ENCODE data around the gene FOCAD. TPM values are rescaled to one million over a fixed set of nuclear protein-coding genes. Genes with fewer than 3 reads are reported as not detected.

FOCAD gene
- total RNA-seq, 1 experiment from 2014 or later = 35.1 TPM

- no peak for DNase-seq
- no peak for ATAC-seq
- intact Hi-C loops (cut with micrococcal nuclease) = no loop called here
- H3K9ac ChIP-seq (ENCODE audit: low read length) = no peak overlapping the region
- TF ChIP-seq EZH2 (IDR thresholded peaks at IDR 0.05; ENCODE audit: low read length, unreplicated experiment) (no peak), EZH2phosphoT487 (IDR thresholded peaks at IDR 0.05; ENCODE audit: borderline replicate concordance, low read length) (no peak), CTCF (conservative IDR thresholded peaks at IDR 0.05; ENCODE audit: low read depth, low read length) (no peak)
- H3K4me1 ChIP-seq (ENCODE audit: insufficient read depth, low read length) = no peaks in the 10 kb centered on the region; the same call in 1 of the 2 replicates
- no peak overlapping the region for H3K4me2 ChIP-seq (ENCODE audit: low read length)
- H4K20me1 ChIP-seq (ENCODE audit: low read length) = no peaks in the 10 kb centered on the region
- ChIA-PET POLR2A (ENCODE audit: unreplicated experiment) (no interaction called here), CTCF (no interaction called here)
- no peaks in the 10 kb centered on the region for H3K9me3 ChIP-seq (ENCODE audit: low read length)
- no TSS peak for BruUV-seq (replicated peaks)
- no peaks in the 10 kb centered on the region for H3K36me3 ChIP-seq (ENCODE audit: low read depth, low read length)
- H3K4me3 ChIP-seq (ENCODE audit: low read length) = no peak overlapping the region
- no peaks in the 10 kb centered on the region for H3K27me3 ChIP-seq (ENCODE audit: low read length)
- H3K9me2 ChIP-seq (replicated peaks; ENCODE audit: low read length) = no peaks in the 10 kb centered on the region
- H3K27ac ChIP-seq (ENCODE audit: low read length) = no peak overlapping the region
- H2AFZ ChIP-seq (ENCODE audit: low read length) = no peak overlapping the region
- H3F3A ChIP-seq (ENCODE audit: low read length, unreplicated experiment) = no peaks in the 10 kb centered on the region
- no peaks in the 10 kb centered on the region for H3K79me2 ChIP-seq (ENCODE audit: low read length)
Measured at GRCh38 chr9:20643660-20644059, 40.4 kb upstream of the FOCAD start.

GRCh38 chr9:20646656-20647055 lies 37.4 kb upstream of the FOCAD start:
- H3F3A ChIP-seq (ENCODE audit: low read length, unreplicated experiment) = no peaks in the 10 kb centered on the region
- H3K9ac ChIP-seq (ENCODE audit: low read length) = no peak overlapping the region
- intact Hi-C loops (cut with micrococcal nuclease) = no loop called here
- no peaks in the 10 kb centered on the region for H3K9me3 ChIP-seq (ENCODE audit: low read length)
- no peak for DNase-seq
- ChIA-PET CTCF (no interaction called here), POLR2A (ENCODE audit: unreplicated experiment) (no interaction called here)
- H3K4me1 ChIP-seq (ENCODE audit: insufficient read depth, low read length) = no peaks in the 10 kb centered on the region; the same call in 1 of the 2 replicates
- BruUV-seq (replicated peaks) = no TSS peak
- H3K36me3 ChIP-seq (ENCODE audit: low read depth, low read length) = no peaks in the 10 kb centered on the region
- H3K79me2 ChIP-seq (ENCODE audit: low read length) = no peaks in the 10 kb centered on the region
- no peak for ATAC-seq
- no peaks in the 10 kb centered on the region for H4K20me1 ChIP-seq (ENCODE audit: low read length)
- TF ChIP-seq CTCF (conservative IDR thresholded peaks at IDR 0.05; ENCODE audit: low read depth, low read length) = no peak
- TF ChIP-seq EZH2phosphoT487 (IDR thresholded peaks at IDR 0.05; ENCODE audit: borderline replicate concordance, low read length) = no peak
- TF ChIP-seq EZH2 (IDR thresholded peaks at IDR 0.05; ENCODE audit: low read length, unreplicated experiment) = no peak
- H3K4me3 ChIP-seq (ENCODE audit: low read length) = no peak overlapping the region
- no peak overlapping the region for H3K27ac ChIP-seq (ENCODE audit: low read length)
- no peak overlapping the region for H3K4me2 ChIP-seq (ENCODE audit: low read length)
- no peaks in the 10 kb centered on the region for H3K27me3 ChIP-seq (ENCODE audit: low read length)
- H2AFZ ChIP-seq (ENCODE audit: low read length) = no peak overlapping the region
- no peaks in the 10 kb centered on the region for H3K9me2 ChIP-seq (replicated peaks; ENCODE audit: low read length)

GRCh38 chr9:20649381-20649780 lies 34.7 kb upstream of the FOCAD start:
- intact Hi-C loops (cut with micrococcal nuclease) = no loop called here
- H3K4me1 ChIP-seq (ENCODE audit: insufficient read depth, low read length) = no peaks in the 10 kb centered on the region; the same call in 1 of the 2 replicates
- no peaks in the 10 kb centered on the region for H3K36me3 ChIP-seq (ENCODE audit: low read depth, low read length)
- peak; percentile 21 for DNase-seq
- no peaks in the 10 kb centered on the region for H3K79me2 ChIP-seq (ENCODE audit: low read length)
- no peak overlapping the region for H3K9ac ChIP-seq (ENCODE audit: low read length)
- no peaks in the 10 kb centered on the region for H3K9me2 ChIP-seq (replicated peaks; ENCODE audit: low read length)
- TF ChIP-seq EZH2phosphoT487 (IDR thresholded peaks at IDR 0.05; ENCODE audit: borderline replicate concordance, low read length) (no peak), EZH2 (IDR thresholded peaks at IDR 0.05; ENCODE audit: low read length, unreplicated experiment) (no peak), CTCF (conservative IDR thresholded peaks at IDR 0.05; ENCODE audit: low read depth, low read length) (no peak)
- H3K27ac ChIP-seq (ENCODE audit: low read length) = no peak overlapping the region
- no TSS peak for BruUV-seq (replicated peaks)
- no peaks in the 10 kb centered on the region for H3F3A ChIP-seq (ENCODE audit: low read length, unreplicated experiment)
- H4K20me1 ChIP-seq (ENCODE audit: low read length) = no peaks in the 10 kb centered on the region
- no peaks in the 10 kb centered on the region for H3K9me3 ChIP-seq (ENCODE audit: low read length)
- no peak overlapping the region for H3K4me3 ChIP-seq (ENCODE audit: low read length)
- ChIA-PET CTCF (no interaction called here), POLR2A (ENCODE audit: unreplicated experiment) (interaction anchor here (0.5 kb wide), 1 partner anchor 27 kb away, joined by 14 read pairs; the partner anchor contains the start of gene MLLT3)
- no peak overlapping the region for H2AFZ ChIP-seq (ENCODE audit: low read length)
- H3K27me3 ChIP-seq (ENCODE audit: low read length) = no peaks in the 10 kb centered on the region
- no peak for ATAC-seq
- no peak overlapping the region for H3K4me2 ChIP-seq (ENCODE audit: low read length)

Data from PC-3 (cell line).